GM12801 (cell line): ENCODE data around the gene LUZP4.

Experiments
- CTCF ChIP-seq: IDR thresholded peaks from one replicate; pipeline ENCODE4 v1.5.1; 2011; ENCODE audit warnings: control low read depth; ENCODE audit not compliant: insufficient read length; ENCODE audit errors: extremely low read depth

Gene LUZP4

DNA sequence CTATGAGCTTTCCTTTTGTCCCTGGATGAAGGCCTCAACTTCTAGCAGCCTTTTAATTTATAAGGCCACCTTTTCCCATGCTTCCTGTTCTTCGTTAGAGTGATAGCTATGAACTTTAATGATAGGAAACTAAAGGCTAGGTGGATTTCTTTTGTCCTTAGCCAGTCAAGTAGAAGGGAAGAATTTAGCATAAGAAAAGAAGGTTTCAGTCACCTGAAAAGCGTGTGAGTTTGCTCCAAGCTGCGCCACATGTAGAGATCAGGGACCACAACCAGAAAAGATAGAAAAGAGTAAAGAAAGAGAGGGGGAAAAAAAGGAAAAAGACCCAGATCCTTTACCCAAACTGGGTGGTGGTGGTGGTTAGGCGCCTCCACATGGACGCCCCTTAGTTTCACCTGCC, 28.6 kb downstream of the LUZP4 start:
- TF ChIP-seq CTCF: no peak

DNA sequence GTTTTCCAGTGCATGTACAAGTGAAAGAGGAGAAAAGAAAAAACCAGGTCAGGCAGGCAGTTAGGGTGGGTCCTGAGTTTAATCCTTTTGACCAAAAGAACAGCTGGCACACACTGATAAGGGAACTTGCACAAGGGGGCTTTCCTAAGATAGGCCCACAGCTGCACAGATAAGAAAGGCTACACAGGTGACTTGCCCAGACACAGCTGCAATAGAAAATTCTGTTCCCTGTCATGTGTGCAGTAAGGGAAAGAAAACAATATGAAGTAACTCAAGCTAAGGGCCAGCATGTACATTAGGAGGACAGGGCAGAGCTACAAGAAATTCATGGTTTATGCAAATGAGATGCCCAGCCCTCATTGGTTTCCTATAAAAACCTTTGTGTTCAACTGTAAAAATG, 32.9 kb downstream of the LUZP4 start:
- no peak for TF ChIP-seq CTCF

- no peak for TF ChIP-seq CTCF
Observed at GRCh38 chrX:115324194-115324593, 34.7 kb downstream of the LUZP4 start.

GRCh38 chrX:115330498-115331168, 41.1 kb downstream of the LUZP4 start:
- TF ChIP-seq CTCF: no peak

DNA sequence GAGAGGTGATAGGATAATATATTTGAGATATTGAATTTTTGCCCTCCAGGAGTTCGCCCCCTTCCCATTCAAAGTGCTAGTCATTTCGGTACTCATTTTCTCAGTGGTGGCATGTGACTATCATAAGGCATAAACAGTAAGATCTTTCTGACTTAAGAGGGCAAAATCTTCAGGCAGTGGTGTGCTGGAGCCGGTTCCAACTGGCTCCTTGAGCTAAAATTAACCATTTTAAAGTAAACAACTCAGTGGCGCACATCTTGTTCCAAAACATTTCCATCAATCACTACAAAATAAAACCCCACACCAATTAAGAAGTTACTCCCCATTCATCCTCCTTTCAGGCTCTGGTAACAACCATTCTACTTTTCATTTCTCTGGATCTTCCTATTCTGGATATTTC, 43.3 kb downstream of the LUZP4 start:
- TF ChIP-seq CTCF: no peak

DNA sequence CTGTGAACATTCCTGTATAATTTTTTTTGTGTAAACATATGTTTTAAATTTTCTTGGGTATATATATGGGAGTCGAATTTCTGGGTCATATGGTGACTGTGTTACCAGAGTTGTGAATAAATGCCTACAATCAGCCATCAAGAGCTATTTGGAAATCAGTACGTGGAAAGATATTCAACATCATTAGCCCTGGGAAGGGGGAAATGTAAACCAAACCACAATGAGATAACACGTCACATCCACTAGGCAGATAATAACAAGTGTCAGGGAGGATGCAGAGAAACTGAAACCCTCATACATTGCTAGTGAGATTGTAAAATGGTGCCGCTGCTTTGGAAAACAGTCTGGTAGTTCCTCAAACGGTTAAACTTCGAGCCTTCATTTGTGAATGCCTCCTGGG, 43.9 kb downstream of the LUZP4 start:
- no peak for TF ChIP-seq CTCF

GRCh38 chrX:115337491-115338144, 48.1 kb downstream of the LUZP4 start:
- no peak for TF ChIP-seq CTCF
